Osteoblast (primary cell): Measurements from ENCODE around the gene DIABLO. TPM values are rescaled to one million over a fixed set of nuclear protein-coding genes. Genes with fewer than 3 reads are reported as not detected.

Experiments used
- DNase-seq: peaks from one replicate; pipeline ENCODE4 v3.0.0; 2011; ENCODE audit warnings: low spot score, mixed read lengths; ENCODE audit not compliant: insufficient read length; ENCODE audit errors: missing footprints
- H2AFZ ChIP-seq: 2 replicates; pipeline ENCODE4 v1.6.0; 2011; ENCODE audit warnings: mild to moderate bottlenecking, low read length
- H3K27ac ChIP-seq: 2 replicates; pipeline ENCODE4 v1.5.1; 2011; ENCODE audit warnings: mild to moderate bottlenecking, low read depth, low read length, moderate library complexity
- H3K27me3 ChIP-seq: 2 replicates; pipeline ENCODE4 v1.6.0; 2012; ENCODE audit warnings: mild to moderate bottlenecking, control low read depth, inconsistent platforms, low read length, moderate library complexity; ENCODE audit not compliant: insufficient read depth
- H3K36me3 ChIP-seq: 2 replicates; pipeline ENCODE4 v1.5.1; 2011; ENCODE audit warnings: mild to moderate bottlenecking, low read length, control low read depth, moderate library complexity; ENCODE audit not compliant: insufficient read depth
- H3K4me1 ChIP-seq: 2 replicates; pipeline ENCODE4 v1.5.1; 2011; ENCODE audit warnings: mild to moderate bottlenecking, low read length, control low read depth, moderate library complexity; ENCODE audit not compliant: insufficient read depth
- H3K4me2 ChIP-seq: 2 replicates; pipeline ENCODE4 v1.6.0; 2011; ENCODE audit warnings: mild to moderate bottlenecking, low read length; ENCODE audit not compliant: insufficient read depth
- H3K4me3 ChIP-seq: fragments of 200-600 bp; sonication (generic); 3 replicates; pipeline ENCODE4 v1.5.1; 2012; ENCODE audit warnings: mild to moderate bottlenecking, low read length, inconsistent platforms; ENCODE audit not compliant: insufficient read depth
- H3K79me2 ChIP-seq: 2 replicates; pipeline ENCODE4 v1.6.0; 2012; ENCODE audit warnings: mild to moderate bottlenecking, low read length, control low read depth, inconsistent platforms; ENCODE audit not compliant: insufficient read depth
- H3K9me3 ChIP-seq: 2 replicates; pipeline ENCODE4 v1.5.1; 2011; ENCODE audit warnings: low read depth, low read length, control low read depth
- H4K20me1 ChIP-seq: 2 replicates; pipeline ENCODE4 v1.6.0; 2012; ENCODE audit warnings: mild to moderate bottlenecking, low read length, control low read depth; ENCODE audit not compliant: insufficient read depth
- total RNA-seq: library from RNA; depleted of rRNA; stranded (reverse); fragments of >200 nt; gene quantifications from 2 replicates; pipeline ENCODE4 v1.2.3, GENCODE V29; 2012
- TF ChIP-seq, protein P1 (sequence below): IDR thresholded peaks from 2 replicates; pipeline ENCODE4 v1.5.1; 2011; ENCODE audit warnings: mild to moderate bottlenecking, low read depth, low read length, moderate library complexity; ENCODE audit errors: extremely low read depth

Gene DIABLO
- total RNA-seq, 1 donor, result 64.4 TPM

DNA sequence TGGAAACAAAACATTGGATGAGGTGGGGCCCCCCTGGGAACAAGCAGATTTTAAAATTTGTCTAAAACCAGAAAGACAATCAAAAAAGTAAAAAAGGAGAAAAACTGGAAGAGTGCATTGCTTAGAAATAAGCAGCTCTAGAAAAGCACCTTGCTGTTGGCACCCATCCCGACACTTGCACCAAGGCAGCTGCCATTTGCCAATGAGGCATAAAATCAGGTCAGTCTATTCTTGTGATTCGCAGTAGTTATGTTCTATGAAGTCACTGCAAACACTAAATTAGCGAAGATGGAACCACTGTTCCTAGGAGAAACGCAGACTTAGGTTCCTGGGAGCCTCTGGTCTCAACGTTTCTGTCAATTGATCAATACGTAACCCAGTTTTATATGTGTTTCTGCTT is 24.2 kb upstream of the DIABLO start:
- Histone ChIP-seq H3K9me3 (no peaks in the 10 kb centered on the region), H3K79me2 (peaks cover 13% of the 10 kb centered on the region), H3K36me3 (peaks cover 16% of the 10 kb centered on the region), H3K4me1 (no peaks in the 10 kb centered on the region), H3K4me2 (no peak overlapping the region), H2AFZ (no peak overlapping the region), H3K27me3 (no peaks in the 10 kb centered on the region), H3K4me3 (no peak overlapping the region), H4K20me1 (no peaks in the 10 kb centered on the region), H3K27ac (no peak overlapping the region)
- TF ChIP-seq, protein P1, sequence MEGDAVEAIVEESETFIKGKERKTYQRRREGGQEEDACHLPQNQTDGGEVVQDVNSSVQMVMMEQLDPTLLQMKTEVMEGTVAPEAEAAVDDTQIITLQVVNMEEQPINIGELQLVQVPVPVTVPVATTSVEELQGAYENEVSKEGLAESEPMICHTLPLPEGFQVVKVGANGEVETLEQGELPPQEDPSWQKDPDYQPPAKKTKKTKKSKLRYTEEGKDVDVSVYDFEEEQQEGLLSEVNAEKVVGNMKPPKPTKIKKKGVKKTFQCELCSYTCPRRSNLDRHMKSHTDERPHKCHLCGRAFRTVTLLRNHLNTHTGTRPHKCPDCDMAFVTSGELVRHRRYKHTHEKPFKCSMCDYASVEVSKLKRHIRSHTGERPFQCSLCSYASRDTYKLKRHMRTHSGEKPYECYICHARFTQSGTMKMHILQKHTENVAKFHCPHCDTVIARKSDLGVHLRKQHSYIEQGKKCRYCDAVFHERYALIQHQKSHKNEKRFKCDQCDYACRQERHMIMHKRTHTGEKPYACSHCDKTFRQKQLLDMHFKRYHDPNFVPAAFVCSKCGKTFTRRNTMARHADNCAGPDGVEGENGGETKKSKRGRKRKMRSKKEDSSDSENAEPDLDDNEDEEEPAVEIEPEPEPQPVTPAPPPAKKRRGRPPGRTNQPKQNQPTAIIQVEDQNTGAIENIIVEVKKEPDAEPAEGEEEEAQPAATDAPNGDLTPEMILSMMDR, result no peak
- DNase-seq, result no peak

DNA sequence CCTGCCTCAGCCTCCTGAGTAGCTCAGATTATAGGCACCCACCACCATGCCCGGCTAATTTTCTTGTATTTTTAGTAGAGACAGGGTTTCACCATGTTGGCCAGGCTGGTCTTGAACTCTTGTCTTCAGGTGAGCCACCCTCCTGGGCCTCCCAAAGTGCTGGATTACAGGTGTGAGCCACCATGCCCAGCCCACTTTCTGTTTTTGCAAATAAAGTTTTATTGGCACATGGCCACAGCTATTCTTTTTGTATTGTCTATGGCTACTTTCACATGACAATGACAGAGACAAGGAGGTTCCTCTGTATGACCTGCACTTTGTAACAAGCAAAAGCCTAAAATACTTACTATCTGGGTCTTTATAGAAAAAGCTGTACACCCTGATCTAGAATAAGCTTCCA is 19.7 kb upstream of the DIABLO start:
- Histone ChIP-seq H3K36me3 (peaks cover 15% of the 10 kb centered on the region), H3K4me2 (no peak overlapping the region), H3K27me3 (no peaks in the 10 kb centered on the region), H3K4me3 (no peak overlapping the region), H4K20me1 (no peaks in the 10 kb centered on the region), H3K4me1 (no peaks in the 10 kb centered on the region), H3K27ac (no peak overlapping the region), H3K79me2 (no peaks in the 10 kb centered on the region), H2AFZ (no peak overlapping the region), H3K9me3 (no peaks in the 10 kb centered on the region)
- DNase-seq, result no peak
- TF ChIP-seq, protein P1, result no peak

DNA sequence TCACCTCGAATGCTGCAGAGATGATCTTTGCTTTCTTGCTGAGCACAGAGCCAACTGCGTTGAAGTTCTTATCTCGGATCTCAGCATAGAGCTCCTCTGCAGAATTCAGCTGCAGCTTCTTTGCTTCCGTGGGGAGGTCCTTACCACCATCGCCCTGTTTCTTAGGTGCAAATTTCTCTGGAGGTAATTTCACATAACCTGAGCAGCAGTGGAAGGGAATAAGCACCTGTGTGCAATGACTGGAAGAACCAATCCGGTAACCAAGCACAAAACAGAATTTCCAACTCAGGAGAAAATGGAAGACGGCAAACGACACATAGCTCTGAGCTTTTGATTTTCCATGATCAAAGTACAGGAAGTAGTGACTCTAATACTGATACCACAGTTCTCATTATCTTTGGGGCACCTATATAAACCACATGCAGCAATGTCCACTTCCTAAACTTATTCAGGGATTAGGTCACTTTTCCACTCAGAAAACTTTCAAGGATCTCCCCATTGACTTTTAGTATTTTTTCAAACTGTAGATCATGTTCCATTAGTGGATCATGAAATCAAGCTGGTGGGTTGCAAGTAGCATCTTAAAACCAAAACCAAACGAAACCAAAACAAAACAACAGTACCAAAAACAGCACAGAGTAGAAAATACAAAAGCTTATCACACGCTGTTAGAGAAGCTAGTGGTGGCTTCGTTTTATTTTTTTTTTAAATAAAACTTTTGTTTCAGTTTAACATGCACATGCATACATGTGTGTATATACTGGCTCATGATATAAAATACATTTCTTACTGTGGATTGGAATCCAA is 18.9 kb upstream of the DIABLO start:
- no peaks in the 10 kb centered on the region for H4K20me1 ChIP-seq
- no peak overlapping the region for H3K4me2 ChIP-seq
- H3K4me1 ChIP-seq, result no peaks in the 10 kb centered on the region
- no peaks in the 10 kb centered on the region for H3K79me2 ChIP-seq
- H2AFZ ChIP-seq, result no peak overlapping the region
- H3K4me3 ChIP-seq, result no peak overlapping the region
- H3K27me3 ChIP-seq, result no peaks in the 10 kb centered on the region
- TF ChIP-seq, protein P1, result no peak
- no peak overlapping the region for H3K27ac ChIP-seq
- peaks cover 9% of the 10 kb centered on the region for H3K36me3 ChIP-seq
- H3K9me3 ChIP-seq, result no peaks in the 10 kb centered on the region
- peak; percentile 75 for DNase-seq

DNA sequence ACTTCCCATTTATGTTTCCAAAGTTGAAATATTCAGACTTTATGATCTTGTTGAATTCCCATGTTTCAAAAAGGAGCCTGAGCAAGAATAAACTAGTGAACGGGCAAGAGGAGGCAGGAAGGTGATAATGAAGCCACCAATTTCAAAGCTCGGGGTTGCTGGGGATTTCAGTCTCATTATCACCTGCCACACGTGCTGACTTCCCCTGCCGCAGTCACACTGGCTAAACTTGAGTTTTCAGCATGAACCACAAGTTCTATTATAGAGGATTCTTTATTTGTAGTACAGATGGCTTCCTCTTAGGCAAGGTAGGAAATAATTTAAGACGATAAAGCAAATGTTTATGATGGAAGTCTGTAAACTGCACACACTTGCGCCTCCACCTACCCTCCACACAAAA is 18.1 kb upstream of the DIABLO start:
- no peaks in the 10 kb centered on the region for H3K27me3 ChIP-seq
- no peak overlapping the region for H3K4me2 ChIP-seq
- no peaks in the 10 kb centered on the region for H3K79me2 ChIP-seq
- no peaks in the 10 kb centered on the region for H3K4me1 ChIP-seq
- no peak for DNase-seq
- H3K4me3 ChIP-seq, result no peak overlapping the region
- H3K36me3 ChIP-seq, result peaks cover 9% of the 10 kb centered on the region
- H3K9me3 ChIP-seq, result no peaks in the 10 kb centered on the region
- no peak overlapping the region for H2AFZ ChIP-seq
- H3K27ac ChIP-seq, result no peak overlapping the region
- TF ChIP-seq, protein P1, result no peak
- H4K20me1 ChIP-seq, result no peaks in the 10 kb centered on the region
